ENCODE measurements around the gene CST3.

Gene CST3

GRCh38 chr20:23596579-23597250 lies 41.0 kb downstream of the CST3 start:
- DNase-seq: peak; percentile 13 to 39

- no peak for DNase-seq
Observed at GRCh38 chr20:23595941-23596340, 41.8 kb downstream of the CST3 start.

DNA sequence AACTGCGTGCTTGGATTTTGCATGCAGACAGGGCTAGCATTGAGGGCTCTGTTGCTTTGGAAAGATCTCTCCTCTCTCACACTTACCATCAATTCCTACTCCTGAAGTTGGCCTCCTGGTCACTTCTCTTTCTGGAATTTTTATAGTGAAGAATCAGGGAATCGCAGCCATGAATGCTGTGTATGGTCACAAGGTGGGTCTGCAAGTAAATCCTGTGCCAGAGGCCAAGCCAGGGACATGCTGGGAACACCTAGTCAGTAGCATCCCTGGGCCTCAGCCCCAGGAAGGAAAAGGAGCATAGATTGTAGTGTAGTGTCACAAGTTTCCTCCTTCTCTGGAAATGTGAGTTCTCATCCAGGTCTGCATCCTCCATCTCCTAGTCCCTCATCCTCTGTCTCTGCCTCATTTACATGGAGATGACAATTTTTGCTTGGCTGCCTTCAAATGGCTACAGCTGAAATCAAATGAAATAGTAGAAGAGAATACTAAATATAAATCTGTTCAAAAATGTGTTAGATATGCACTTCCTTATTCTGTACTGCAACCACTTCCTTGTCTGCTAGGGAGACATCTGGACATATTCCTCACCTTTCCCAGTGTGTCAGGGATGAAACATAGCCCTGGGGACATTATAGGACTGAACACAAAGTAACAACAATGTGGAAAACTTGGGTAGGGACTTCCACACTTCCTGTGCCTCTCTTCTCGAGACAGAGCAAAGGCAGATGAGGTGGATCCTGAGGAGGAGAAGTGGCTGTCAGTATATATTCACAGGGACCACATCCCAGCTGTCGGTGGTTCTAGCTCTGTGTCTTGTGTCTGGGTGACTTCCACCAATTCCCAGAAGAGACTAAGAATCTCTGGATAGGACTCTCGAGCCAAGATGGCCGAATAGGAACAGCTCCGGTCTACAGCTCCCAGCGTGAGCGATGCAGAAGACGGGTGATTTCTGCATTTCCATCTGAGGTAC lies 49.0 kb downstream of the CST3 start:
- DNase-seq: no peak

- DNase-seq: no peak
Observed at GRCh38 chr20:23587631-23588030, 50.1 kb downstream of the CST3 start.

GRCh38 chr20:23586735-23587525 lies 50.8 kb downstream of the CST3 start:
- no peak for DNase-seq

DNA sequence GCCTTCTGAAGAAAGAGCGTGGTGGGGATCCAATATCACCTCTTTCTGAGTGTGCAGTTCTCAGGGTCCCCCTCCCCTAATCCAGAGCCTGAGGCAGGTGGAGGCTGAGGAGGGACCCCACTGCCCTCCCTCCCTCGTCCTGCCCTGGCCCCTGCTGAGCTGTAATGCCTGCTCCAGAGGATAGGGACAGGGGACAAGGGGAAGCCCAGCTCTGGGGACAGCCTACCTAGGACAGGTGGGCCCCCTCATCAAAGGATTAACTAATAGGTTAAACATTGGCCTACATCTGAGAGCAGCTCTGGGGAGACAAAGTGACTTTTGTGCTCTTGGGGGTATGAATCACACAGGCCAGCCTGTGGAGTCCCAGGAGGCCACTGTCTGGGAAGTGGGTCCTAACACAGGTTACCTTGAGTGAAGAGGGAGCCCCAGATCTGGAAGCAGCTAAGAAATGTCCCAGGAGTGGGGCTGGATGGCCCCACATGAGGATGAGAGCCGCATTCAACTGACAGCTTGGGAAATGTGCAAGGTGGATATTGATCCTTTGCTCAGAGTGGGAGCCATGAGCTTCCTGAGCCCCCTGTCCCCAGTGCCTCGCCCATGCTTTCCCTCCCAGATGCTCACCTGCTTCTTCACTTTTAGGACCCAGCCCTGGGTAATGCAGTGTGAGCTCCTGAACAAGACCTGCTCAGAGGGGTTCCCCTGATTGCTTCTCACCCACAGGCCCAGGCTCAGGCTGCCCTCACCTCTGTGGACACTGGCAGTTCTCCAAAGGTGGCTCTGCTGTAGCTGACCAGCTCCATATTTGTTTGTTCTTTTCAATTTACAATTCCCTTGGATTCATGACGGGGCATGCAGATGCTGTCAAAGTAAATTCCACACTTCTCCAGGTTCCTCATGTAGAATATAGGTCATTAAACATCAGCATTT lies 51.7 kb downstream of the CST3 start:
- DNase-seq: no peak

DNA sequence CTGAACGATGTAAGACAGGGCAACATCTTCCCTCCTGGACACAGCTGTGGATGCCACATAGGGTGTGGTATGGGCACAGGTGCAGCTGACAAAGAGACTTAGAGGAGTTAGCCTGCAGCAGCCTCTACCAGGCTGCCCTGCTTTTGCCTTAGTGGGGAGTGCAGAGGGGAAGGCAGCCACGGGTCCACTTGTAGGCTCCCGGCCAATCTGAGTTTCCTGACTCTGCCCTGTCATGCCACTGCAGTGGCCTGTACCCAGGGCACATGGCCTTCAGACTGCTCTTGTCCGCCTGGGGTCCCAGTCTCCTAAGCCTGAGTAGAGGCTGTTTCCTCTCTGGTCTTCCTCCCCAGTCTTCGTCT lies 52.3 kb downstream of the CST3 start:
- DNase-seq: no peak

DNA sequence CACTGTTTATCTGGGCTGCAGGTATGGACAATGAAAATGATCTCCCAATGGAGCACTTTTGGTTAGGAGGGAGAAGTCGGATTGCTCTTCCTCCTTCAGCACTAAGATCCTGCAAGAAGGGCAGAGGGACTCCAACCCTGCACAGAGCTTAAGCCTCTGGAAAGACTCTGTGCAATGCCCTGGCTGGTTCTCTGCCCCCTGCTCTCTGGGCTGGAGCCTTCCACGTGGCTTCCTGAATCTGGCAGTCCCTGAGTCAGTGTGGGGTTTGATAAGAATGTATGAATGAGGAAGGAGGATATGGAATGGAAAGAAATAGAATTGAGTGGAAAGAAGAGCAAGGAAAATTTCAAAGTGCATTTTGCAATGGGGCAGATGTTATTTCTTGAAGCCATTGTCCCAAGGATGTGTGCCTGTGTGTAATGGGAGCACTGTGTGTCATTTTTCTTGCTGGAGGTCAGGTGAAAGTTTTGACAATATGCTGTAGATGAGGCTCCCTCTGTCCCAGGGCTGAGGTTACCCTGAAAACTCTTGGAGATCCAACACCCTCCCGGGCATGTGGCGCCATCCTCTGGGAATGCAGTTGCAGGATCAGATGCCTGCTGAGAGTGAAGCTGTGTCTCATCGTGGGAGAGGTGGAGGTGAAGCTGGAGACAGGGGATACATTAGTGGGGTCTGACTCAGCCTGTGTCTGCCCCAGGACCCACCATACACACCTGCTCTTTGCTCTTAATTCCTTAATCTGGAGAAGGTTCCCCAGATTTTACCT lies 53.1 kb downstream of the CST3 start:
- no peak for DNase-seq

All from inflammatory macrophage treated with lipopolysaccharide for 1 hour (primary cell).